Endometrium (tissue), 2 donors: ENCODE measurements around the gene ANKRD52.
"Not testable (repeated sequence)": the region's sequence is repeated elsewhere in the genome, so short reads cannot be mapped to it uniquely, and the experiment has no call there.

Source experiments
- FAIRE-seq: peaks from 2 replicates; lab custom pipeline; 2012; peaks lifted over from hg19 to GRCh38; lab: Jason Lieb, UNC
- donor health status: control.
- donor health status: control.

The ANKRD52 gene

DNA sequence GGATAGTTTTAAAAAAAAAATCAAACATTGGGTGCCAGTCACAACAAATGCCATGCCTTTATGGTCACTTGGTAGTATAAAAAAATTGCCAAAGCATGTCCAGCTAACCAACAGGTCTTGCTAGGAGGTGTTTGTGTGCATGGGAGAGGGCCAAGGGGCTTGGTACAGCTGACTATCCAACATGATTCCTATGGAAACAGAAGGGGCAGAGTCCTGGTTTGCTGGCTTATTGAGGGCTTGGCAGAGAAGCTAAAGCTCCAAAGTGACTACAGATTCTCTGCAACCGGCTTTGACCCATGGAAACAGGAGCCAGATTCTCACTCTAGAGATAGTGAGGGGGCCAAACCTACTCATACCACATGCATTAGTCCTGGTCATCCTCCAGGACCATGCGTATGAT is 14.3 kb upstream of the ANKRD52 start:
- not testable (repeated sequence) for FAIRE-seq

DNA sequence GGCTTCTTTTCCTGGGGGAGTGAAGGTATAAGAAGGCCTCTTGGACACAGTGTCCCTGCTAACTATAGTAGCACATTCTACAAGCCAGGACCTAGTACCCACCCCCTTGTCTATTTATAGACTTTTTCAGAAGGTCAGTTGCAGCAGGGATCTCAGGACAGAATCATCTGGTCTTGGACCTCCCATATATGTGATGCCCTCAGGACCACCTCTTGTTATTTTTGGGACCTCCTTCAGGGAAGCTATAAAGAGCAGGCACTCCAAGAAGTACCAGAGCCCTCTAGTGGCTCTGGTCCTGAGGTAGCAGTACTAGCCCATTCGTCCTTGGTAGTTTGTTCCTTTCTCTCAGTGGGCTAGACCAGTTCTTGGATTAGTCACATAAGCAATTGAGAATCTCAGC is 12.8 kb upstream of the ANKRD52 start:
- FAIRE-seq, result no peak

DNA sequence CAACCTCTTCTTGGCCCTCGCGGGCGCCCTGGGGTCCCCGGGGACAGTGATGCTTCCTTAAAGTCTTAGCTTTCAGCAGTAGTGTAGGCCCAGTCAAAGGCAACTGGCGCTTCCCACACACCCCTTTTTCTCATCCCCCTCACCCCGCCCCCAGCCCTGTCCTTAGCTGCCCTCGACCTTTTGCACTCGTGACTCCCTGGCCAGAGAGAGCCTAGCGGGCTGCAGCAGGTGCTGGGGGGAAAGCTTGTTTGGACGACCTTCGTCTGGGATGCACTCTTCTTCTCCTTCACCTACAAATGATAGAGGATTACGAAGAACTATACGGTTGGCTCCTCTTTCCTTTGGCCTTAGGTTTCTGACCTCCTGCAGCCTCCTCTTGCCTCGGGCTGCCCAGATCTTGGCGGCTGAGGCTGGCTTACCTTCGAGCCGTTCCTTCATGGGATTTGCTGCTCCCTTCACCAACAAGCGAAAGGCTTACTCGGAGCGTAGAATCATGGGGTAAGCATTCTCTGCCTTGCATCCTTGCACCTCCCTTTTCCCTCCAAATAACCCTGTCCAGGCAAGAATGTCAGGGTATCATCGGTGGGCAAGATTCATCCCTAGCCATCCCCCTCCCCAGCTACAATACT is 9.4 kb upstream of the ANKRD52 start:
- no peak for FAIRE-seq

DNA sequence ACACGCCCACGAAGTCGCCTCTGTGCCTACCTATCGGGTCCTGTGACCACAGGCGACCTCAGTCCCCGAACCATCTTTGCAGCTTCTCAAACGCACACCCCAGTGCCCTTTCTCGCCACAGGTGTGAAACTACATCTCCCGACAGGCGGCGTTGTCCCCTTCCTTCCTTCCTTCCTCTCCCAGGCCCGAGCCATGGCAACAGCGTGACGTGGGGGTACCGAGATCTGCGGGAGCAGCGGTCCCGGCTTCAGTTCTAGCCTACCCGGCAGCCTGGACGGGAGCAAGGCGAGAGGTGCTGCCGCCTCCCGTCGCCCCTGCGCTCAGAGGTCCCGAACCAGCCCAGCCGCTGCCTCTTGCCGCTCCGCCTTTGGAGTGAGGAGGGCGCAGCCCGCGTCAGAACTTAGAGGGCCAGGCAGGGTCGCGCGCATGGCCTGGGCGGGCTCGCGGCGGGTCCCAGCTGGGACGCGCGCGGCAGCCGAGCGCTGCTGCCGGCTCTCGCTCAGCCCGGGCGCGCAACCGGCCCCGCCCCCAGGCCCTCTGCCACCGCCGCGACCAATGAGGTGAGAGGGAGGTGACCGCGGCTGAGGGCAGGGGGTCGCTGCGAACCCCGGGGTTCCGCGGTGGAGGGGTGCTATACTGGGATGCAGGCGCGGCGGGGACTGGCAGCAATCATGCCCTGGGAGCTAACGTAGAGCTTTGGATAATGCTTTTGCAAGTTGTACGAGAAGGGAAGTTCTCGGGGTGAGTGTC is 8.7 kb upstream of the ANKRD52 start, which contains the start of gene COQ10A:
TSS of gene COQ10A (plus strand) at position 250 of the 750 bp plus-strand sequence. CDS start at position 427, 177 bp downstream.
- no peak for FAIRE-seq

- FAIRE-seq, result not testable (repeated sequence)
Measured at GRCh38 chr12:56266068-56266692, 8.0 kb upstream of the ANKRD52 start.

- FAIRE-seq, result not testable (repeated sequence)
Measured at GRCh38 chr12:56262955-56263354, 4.8 kb upstream of the ANKRD52 start.

GRCh38 chr12:56261503-56262232 is 3.5 kb upstream of the ANKRD52 start:
- no peak for FAIRE-seq

GRCh38 chr12:56260921-56261320 is 2.7 kb upstream of the ANKRD52 start:
- no peak for FAIRE-seq

- no peak for FAIRE-seq
Measured at GRCh38 chr12:56260380-56260779, 2.2 kb upstream of the ANKRD52 start.

- FAIRE-seq, result no peak
Measured at GRCh38 chr12:56258820-56259183, 618 bp upstream of the ANKRD52 start.

DNA sequence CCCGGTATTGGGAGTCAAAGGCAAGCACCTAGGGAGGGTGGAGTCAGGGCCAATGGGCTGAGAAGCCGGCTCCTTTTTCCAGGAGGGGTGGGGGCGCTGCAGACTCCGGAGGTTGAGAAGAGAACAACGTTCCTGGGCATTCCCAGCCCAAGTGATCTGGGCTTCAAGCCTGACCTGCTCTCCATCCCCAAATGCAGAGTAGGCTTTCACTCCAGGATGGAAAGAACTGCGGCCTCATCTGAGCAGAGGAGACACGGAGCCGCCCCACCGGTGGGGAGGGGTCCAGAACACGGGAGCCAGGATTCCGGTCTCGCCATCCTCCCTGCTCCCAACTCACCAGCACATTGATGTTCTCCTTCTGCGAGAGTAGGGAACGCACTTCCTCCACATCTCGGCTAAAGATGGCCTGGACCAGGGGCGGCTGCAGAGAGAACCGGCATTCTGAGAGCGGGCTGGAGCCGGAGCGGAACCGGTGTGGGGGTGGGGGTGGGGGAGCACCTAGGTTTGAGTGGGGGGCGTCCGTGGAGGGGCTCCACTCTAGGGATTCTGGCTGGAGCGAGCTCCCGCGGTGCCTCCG is 605 bp downstream of the ANKRD52 start:
- no peak for FAIRE-seq

GRCh38 chr12:56257071-56257470 is 1.1 kb downstream of the ANKRD52 start:
- no peak for FAIRE-seq

DNA sequence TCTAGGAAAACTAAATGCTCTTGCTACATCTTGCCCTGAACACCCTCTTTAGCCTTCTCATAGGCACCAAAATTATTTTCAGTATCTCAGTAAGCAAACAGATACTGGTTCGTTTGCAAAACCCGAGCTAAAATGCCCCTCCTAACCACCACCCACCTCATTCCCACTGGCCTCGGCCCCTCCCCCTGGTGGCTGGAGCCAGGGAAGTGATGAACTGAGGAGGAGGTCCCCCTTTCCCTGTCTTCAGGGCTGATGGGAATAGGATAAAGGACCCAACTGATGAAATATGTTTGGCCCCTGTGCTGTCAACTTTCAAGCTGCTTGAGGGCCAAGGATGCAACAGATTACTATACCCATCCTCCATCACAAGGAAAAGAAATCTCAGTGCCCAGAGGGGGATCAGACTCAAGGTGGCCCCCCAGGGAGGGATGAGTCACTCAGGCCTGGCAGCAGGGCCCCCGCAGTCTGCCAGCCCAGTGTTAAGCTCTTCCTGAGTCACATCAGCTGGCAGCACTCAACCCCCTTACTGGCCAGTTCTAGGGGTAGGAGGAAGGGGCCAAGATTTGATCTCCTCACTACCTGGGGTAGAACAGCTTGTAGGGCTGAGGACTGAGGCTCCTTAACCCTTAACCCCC is 1.7 kb downstream of the ANKRD52 start:
- FAIRE-seq, result no peak

DNA sequence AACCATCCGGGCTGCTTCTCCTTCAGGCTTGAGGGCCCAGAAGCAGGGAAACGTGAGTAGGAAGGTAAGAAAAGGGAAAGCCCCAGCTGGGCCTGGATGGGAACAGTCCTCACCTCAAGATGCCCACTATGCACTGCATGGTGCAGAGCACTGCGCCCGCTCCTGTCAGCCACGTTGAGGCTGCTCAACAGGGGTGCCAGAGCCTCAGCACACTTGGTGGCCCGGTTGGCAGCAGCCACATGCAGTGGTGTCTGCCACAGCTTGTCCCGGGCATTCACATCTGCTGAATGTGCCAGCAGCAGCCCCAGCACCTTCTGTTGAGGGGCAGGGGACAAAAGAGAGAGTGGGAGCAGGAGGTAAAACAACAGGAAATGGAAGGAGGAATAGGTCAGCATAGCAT is 2.5 kb downstream of the ANKRD52 start:
- FAIRE-seq, result no peak

GRCh38 chr12:56253091-56253490 is 5.1 kb downstream of the ANKRD52 start:
- FAIRE-seq, result no peak

DNA sequence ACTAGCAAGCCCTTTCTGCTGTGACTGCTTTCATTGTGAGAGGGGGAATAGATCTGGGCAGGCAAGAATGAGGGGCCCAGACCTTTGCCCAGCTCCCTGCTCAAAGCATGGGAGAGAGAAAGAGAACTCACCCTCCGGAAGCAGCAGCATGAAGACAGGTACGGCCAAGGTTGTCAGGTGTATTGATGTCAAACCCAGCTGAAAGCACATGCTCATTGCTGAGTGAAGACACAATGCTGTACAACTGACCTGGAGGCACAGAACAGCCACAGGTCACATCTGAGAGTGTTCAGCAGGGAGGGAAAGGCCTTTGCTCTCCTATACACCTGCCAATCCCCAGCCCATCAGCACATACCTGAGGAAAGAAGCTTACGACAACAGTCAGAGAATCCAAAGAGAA is 5.5 kb downstream of the ANKRD52 start:
- FAIRE-seq, result no peak

- FAIRE-seq, result no peak
Measured at GRCh38 chr12:56248711-56249110, 9.5 kb downstream of the ANKRD52 start.

GRCh38 chr12:56247923-56248322 is 10.3 kb downstream of the ANKRD52 start:
- no peak for FAIRE-seq

- FAIRE-seq, result no peak
Measured at GRCh38 chr12:56244494-56244893, 13.7 kb downstream of the ANKRD52 start.

- no peak for FAIRE-seq
Measured at GRCh38 chr12:56243731-56244181, 14.4 kb downstream of the ANKRD52 start.

- FAIRE-seq, result no peak
Measured at GRCh38 chr12:56242986-56243385, 15.2 kb downstream of the ANKRD52 start.
